Measurements from ENCODE around the gene CBX7.

Gene CBX7

DNA sequence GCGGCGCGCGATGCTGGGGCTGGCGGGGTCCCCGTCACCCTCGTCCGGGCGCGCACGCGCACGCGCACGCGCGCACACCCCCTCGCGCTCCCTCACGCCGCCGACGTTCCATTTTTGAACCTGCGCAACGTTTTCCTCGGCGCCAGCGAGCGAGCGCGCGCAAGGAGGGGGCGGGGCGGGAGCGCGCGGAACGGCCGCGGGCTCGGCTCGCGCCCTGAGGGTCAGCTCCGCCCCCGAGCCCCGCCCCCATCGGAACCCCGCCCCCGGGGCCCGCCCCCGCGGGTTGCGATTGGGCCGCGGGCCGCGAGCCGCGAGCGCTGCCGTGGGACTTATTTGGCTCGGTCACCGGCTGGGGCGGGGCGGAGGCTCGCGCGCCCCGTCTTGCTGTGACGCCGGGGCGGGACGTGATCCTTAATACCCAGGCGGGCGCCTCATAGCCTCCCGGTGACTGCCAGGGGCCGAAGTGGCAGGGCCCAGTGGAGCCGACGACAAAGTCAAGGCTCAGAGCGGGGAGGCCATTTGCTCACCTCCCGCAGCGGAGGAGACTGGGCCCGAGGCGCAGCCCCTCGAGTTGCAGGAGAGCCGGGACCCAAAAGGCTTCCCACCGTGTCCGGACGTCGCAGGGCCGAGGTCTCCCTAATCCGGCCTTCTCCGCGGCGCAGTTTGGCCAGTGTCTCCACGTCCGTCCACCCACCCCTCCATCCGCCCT lies at the start of gene CBX7:
TSS of gene CBX7 (minus strand) at position 170 of the 709 bp plus-strand sequence. CDS start 236 bp downstream, outside the sequence.
- DNase-seq, result peak; percentile 47 to 86

DNA sequence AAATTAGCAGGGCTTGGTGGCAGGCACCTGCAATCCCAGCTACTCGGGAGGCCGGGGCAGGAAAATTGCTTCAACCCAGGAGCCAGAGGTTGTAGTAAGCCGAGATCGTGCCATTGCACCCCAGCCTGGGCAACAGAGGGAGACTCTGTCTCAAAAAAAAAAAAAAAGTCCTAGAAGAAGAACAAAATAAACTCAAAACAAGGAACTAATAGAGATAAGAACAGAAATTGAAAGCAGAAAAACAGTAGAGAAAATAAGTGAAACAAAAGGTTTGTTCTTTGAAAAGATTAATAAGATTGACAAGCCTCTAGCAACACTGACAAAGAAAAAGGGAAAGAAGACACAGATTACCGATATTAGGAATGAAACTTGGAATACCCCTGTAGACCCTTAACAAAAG lies 45.1 kb upstream of the CBX7 start:
- no peak for DNase-seq

DNA sequence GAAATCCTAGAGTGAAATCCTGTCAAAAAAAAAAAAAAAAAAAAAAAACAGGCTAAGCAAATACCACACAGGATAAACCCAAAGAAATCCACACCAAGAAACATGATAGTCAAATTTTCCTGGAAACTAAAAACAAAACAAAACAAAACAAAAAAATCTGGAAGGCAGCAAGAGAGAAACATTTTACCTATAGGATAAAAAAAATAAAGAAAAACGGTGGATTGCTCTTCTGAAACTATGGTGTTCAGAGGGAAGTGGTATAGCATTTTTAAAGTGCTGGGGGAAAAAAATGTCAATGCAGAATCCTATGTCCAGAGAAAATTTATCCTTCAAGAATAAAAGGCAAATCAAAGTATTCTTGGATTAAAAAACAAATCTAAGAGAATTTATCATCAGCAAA lies 41.6 kb upstream of the CBX7 start:
- no peak for DNase-seq

DNA sequence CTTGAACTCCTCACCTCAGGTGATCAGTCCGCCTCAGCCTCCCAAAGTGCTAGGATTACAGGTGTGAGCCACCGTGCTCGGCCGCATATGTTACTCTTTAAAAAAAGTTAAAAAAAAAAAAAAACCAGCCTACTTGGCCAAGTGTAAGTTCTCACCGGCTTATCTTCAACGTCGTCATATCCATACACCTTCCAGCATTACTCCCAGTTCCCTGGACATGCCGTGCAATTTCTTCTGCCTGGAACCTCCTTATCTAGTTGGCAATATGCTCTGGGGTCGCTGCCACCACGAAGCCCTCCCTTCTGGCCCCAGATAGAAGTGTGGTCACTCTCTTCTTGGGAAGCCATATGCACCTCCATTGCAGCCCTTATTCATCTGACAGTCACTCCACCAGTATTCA lies 36.3 kb upstream of the CBX7 start:
- no peak for DNase-seq

DNA sequence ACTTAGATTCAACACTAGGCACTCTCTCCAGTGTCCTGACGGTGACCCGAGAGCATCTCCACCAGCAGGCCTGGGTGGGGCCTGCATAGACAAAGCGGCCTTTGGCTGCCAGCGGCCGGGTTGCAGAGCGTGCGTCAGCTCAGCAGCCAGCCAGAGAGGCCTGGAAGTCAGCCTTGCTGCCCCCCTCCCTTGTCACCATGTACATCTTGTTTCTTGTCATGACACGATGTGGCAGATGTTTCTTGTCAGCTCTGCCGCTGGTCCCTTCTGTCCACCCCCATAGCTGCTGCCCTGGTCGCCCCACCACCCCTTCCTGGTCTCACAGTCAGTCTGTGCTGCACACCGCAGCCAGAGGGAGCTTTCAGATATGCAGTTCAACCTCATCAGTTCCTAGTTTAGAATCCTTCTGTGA lies 33.1 kb upstream of the CBX7 start:
- DNase-seq, result no peak

DNA sequence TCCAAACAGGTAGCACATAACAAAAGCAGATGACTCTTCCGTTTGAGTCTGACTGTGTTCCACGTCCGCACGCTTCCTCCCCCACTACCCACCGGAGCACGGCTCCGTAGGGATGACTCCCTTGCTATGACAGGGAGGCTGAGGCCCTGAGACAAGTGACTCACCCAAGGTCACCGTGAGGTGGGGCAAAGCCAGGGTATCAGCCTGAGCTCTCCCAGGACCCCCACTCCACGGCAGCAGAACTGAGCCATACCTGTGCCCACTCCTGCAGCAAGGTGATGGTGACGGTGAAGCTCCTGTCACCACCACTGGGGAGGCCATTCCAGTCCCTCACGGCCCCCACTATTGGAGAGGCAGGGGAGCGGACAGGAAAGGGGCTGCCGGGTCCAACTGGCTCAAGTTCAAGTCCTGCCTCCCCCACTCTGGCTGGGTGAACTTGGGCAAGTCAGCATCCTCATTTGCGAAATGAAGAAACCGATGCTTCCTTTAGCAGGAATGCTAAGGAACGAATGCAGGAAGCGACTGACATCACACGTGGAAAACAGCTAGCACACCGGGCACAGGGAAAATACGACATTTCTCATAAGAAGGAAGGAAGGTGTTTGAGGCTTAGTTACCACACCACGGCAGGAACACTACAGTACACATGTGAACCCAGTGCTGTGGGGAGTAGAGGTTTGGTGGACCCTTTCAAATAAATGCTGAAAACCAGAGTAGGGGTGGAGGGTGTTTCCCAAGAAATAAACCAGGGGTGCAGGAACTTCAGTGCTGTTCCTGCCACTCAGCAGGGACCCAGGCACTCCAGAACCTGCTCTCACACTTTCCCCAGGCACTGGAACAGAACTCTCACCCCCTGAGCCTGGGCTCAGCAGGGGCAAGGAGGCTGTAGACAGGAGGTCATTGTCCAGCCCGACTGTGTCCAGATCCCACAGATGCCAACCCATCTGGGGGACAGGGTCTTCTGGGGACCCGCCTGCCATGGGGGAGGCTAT lies 32.4 kb upstream of the CBX7 start:
- DNase-seq, result no peak

DNA sequence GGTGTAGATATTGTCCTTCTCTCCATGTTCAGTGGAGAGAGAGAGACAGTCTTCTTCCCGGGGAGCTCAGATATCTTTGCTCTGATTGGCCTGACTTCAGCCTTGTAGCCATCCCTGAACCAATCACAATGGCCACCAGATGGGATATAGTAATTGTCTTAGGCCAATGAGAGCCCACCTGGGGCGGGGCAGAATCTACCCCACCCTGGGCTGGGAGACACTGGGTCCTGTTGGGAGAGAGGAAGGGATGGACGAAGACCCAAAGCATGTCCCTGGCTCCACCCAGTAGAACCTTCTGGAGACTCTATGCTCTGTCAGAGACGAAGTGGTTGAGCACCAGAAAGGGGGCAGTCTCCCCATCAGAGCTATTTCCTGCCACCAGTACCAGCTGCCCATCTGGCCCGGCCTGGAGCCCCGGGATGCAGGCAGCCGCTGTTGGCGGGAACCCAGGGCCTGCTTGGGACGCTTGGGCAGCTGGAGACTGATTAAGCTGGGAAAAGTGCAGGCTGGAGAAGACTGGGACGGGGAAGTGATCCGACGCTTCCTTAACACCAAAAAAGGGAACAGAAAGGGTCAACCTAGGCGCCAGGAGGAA lies 31.6 kb upstream of the CBX7 start:
- no peak for DNase-seq

DNA sequence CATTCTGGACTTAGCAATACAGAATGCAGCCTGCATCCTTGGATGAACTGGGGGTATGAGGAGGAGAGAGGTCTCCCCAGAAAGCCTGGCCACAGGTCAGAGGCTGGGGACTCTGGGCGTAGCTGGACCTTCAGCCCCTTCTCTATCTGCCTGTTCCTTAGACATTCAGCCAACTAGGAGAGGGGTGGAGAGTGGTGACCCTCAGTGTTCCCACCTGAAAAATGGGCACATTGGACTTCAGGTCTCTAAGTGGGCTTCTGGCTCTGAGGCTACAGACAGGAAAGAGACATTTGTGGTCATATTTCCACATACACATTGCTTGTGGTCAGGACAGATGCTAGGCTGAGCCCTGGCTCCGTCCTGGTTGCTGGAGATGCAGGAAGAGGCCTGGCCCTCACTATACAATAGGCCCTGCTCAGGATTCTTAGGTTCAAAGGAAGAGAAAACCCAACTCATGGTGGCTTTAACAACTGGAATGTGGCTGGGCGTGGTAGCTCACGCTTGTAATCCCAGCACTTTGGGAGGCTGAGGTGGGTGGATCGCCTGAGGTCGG lies 30.1 kb upstream of the CBX7 start:
- DNase-seq, result no peak

DNA sequence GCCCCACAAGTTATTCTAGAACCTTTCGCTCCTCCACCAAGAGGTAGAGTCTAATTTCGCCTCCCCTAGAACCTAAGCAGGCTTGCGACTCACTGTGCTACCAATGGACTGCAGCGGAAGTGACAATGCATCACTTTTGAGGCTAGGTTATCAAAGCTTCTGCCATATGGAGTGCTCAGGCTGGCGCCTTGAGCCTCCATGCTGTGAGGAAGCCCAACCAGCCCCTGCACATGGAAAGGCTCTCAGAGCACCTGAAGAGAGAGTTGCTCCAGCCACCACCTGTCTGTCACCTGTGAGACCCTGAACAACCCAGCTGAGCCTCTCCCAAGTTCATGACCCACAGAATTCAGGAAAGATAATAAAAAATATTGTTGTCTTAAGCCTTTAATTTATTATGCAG lies 29.3 kb upstream of the CBX7 start:
- no peak for DNase-seq

DNA sequence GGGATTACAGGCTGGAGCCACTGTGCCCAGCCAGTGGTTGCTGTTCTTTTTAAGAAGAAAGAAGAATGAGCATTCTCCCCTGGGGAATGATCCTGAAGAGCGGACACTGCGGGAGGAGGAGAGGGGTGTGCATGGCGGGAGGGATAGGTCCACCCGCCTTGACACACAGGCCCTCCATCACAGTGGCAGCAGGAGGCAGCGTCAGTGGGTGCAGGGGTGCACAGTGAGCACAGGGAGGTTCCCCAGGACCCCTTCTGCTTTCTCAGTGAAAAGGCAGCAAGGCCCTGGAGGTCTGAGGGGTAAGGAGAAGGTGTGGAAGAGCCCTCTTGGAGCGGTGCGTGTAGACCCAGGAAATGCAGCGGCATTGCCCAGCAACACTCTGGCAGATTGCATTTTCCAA lies 28.9 kb upstream of the CBX7 start:
- DNase-seq, result no peak

DNA sequence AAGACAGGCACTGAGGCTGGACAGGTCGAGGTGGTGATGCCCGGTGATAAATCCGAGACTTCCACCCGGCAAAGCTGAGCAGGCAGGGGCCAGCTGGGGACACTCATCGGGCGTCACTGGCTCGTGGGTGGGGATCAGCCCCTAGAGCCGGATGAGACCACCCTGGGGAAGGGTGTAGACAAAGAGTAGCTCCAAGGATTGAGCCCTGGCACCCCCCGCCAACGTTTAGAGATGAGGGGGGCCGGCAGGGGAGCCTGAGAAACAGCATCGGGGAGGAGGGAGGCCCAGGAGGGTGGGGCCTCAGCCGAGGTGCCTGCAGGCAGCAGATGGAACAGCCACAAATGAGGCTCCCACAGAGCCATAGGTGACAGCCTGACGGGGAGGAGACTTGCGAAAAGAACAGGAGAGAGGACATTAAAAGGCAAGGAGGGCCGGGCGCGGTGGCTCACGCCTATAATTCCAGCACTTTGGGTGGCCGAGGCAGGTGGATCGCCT lies 27.4 kb upstream of the CBX7 start:
- DNase-seq, result no peak

DNA sequence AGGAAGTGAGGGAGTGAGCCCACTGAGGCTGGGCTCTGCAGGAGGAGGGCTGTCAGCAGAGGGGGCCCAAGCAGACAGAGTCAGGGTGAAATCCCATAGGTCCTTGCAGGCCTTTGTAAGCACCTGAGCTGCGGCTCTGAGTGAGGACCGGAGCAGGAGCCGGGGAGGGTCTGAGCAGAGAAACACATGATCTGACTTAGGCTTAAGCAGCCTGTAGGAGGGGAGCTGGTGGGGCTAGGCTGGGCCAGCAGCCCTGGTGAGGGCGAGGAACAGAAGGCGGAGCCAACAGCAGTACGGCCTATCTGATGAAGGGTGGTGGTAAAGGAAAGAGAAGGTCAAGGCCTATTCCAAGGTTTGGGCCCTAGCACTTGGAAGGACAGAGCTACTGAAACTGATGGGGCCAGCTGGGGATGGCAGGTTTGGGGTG lies 26.9 kb upstream of the CBX7 start:
- DNase-seq, result no peak

DNA sequence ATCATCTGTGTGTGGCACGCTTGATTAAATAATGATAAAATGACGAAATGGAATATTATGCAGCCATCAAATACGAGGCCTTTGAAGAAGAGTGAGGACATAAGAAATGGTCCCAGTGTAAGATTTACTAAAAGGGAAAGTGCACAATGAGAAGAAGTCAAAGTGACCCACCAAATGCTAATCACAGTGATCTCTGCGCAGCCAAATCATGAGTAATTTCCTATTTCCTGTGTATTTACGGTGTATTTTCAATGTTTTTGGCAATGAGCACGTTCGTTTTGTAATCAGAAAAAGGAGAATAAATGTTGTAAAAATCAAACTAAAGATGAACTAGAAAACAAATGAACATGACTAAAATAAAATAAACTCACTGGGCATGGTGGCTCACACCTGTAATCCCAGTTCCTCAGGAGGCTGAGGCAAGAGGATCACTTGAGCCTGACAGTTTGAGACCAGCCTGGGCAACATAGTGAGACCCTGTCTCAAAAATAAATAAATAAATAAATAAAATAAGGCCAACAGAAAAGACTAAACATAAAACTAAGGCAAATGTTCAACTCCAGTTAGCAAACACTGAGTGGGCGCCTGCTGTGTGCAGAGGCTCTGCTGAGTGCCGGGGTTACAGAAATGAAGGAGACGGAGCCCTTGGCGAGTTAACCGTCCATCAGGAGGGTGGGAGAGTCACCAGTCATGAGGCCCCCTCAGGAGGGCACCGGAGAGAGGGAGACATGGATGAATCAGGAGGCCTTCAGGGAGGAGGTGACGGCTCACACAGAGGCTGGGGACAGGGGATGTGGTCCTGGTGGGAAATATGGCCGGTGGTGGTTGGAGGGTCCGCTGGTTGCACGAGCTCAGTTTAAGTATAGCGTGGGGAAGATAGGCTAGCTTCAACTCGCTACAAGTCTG lies 26.0 kb upstream of the CBX7 start:
- DNase-seq, result no peak

DNA sequence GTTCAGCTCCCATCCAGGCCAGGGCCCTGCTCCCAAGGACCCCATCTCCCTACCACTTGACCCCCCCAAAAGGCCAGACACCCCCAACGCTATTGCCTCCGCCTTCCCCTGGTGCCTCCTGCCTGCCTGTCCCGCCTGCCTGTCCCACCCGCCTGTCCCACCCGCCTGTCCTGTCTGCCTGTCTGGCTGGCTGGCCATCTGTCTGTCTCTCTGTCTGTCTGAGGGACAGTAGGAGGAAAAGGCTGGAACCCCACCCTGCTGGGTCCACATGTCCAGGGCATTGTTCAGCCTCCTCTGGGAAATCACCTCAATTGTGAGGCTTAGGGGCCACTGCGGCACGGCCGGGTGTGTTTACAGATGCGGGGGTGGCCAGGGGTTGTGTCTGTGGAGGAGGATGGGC lies 25.3 kb upstream of the CBX7 start:
- no peak for DNase-seq

DNA sequence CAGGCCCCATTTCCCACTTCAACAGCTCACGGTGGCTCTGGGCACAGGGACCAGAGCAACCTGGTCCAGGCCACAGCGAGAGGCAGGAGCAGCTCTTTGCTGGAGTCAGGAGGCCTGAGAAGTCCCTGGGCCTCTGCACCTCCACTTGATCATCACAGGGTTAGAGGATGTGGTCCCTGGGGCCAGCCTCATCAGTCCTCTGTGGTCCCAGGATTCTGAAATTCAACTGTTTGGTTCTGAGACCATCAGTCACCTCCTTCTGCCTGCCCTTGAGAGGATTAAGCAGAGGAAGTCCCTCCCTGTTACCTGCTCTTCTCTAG lies 24.9 kb upstream of the CBX7 start:
- DNase-seq, result no peak

DNA sequence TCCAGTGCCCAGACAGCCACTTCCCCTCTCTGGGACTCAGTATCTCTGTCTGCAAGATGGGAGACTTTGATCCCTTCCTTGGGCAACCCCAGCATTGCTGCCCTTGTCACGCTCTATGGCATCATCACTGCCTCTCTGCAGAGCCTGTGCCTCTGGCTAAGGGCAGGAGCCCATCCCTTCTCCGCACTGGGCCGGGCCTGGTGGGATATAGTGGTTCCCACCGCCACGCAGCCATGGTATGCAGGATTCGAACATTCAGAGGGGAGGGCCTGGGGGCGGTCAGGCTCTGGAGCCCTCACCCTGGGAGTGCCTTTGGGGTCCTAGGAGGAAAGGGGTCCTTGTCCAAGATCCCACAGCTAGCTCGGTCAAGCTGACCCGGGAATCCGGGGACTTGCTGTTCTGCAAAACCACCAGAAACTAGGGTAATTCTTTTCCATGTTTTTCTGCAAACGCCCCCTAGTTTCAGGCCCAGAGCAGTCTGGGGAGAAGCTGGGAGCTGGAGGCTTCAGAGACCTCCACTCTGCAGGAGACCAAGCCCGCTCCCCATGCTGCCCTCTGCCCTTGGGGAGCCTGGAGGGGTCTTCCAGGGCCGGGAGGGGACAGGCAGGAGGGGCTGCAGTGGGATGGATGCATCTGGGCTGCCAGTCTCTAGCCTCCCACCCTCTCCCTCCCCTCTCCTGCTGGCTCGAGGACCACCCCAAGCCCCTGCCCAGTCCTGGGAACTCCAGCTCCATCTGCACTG lies 24.4 kb upstream of the CBX7 start:
- no peak for DNase-seq

DNA sequence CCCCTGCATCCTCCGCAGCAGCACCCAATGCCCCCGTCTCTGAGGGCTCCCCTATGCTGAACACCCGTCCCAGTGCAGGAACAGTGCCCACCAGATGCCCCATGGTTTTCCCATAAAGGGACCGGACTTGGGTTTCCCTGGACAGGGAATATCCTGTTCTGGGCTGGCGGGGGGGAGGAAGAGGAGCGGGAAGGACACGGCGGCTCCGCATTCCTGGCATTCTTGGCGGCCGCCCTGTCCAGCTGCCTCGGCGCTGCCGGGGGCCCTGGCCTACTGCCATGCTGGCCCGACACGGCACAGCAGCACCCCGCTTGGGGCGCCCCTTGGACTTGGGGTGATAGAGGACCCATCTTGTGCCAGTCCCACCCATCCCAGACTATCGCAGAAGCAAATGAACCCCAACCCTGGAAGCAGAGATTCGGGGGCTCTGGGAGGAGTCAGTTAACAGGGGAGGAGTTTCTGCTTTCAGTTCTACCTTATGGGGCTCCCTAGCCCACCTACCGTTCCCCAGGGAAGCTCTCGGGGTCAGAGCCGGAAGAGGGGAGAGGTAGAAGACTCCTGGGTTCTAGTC lies 23.7 kb upstream of the CBX7 start:
- no peak for DNase-seq

DNA sequence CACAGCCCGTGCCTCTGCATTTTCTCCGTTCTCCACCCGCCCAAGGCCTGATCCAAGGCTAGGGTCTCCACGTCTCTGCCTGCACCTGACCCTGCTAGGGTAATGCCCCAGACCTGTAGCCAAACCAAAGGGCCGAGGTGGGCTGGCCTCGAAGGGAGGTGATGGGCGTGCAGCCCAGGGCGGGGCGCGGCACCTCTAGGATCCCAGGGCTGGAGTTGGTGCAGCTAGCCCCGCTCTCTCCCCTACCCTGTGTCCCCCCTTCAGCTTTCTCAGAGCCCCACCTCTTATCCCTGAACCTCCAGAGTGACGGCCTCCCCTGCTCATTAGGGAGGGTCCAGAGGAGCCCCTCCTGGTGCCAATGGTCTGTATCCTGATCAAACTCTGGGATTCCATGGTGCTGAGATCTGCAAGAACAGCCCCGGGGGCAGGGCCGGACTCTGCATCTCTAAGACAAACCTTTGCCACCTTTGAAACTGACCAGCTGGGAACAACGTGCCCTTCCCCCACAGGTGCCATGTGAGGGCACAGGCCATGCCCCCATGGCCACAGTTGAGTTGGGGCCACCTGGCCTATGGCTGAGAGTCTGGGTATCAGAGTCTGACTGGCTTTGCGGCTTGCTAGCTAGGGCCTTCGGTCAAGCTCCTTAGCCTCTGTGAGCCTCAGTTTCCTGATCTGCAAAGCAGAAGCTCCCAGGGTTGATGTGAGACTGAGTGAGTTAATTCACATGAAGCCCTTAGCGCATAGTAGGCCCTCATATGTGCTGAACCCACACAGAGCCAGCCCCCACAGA lies 23.1 kb upstream of the CBX7 start:
- DNase-seq, result no peak

DNA sequence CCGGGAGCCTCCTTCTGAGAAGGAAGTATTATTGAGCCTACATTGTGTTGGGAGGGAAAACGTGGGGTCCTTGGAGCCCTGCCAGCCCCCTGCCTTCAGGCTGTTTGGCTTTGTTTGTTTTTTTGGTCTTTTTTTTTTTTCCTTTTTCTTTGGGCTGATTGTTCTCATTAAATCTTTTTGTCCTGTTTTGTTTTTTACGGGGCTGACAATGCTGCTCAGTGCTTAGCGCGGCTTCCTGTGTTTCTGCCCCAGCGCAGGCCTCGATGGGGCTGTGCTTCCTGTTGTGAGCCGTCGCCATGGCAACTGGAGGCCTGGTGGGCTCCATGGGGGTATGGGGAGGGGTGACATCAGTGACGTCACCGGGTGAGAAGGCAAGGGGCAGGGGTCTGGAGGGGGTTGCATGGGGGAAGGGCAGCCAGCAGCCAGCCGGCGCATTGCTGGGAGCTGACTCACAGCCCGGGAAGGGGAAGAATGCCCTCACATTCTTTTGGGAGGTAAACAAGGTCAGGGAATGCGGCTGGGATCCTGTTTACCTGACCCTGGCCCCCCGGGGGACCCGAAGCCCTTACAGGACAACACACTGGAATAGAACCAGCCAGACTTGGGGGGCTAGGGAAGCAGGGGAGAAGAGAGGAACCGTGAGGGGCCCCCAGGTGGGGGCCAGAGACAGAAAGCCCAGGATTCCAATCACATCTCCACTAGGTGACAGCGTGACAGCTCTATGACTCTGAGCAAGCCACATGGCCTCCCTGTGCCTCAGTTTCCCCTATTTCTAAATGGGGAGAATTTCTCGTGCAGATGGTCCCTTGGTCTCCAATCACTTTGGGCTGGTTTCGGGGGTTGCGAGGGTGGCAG lies 22.2 kb upstream of the CBX7 start:
- no peak for DNase-seq

All from NCI-H1930 (cell line).